Psoas muscle (tissue), 8 donors: Measurements from ENCODE around the gene ORAI2. TPM values are rescaled to one million over a fixed set of nuclear protein-coding genes. Genes with fewer than 3 reads are reported as not detected.
A peak's percentile ranks its signal among the peaks of the same experiment; 100 is the strongest.
"Not testable (repeated sequence)": the region's sequence is repeated elsewhere in the genome, so short reads cannot be mapped to it uniquely, and the experiment has no call there.

Experiments used
- ATAC-seq, 4 donors: fragments of 200-7000 bp; cut with Tn5 transposase; one replicate each; pipeline ENCODE4 v1.9.1; 2020; ENCODE audit warnings: moderate library complexity in 3 of 4, mild to moderate bottlenecking in 2 of 4
- DNase-seq, 2 donors: peaks; one replicate each; pipeline ENCODE4 v3.0.0-alpha.2; 2020
- H3K27ac ChIP-seq: fragments of 200-600 bp; one replicate; pipeline ENCODE4 v1.8.0; 2022
- H3K27me3 ChIP-seq, 3 donors: fragments of 200-600 bp in 1 of 3; one replicate each; pipeline versions ENCODE4 v1.6.1 to v1.8.0; 2013 to 2022; ENCODE audit warnings: low read length in 2 of 3, mild to moderate bottlenecking in 2 of 3, moderate library complexity in 1 of 3; ENCODE audit not compliant: insufficient read depth in 3 of 3
- H3K36me3 ChIP-seq, 2 donors: fragments of 200-600 bp in 1 of 2; one replicate each; pipeline versions ENCODE4 v1.6.1 to v1.8.0; 2013 to 2022; ENCODE audit warnings: low read depth in 1 of 2, mild to moderate bottlenecking in 1 of 2, moderate library complexity in 1 of 2; ENCODE audit not compliant: insufficient read depth in 1 of 2
- H3K4me1 ChIP-seq: fragments of 200-600 bp; one replicate; pipeline ENCODE4 v1.8.0; 2022
- H3K4me3 ChIP-seq: fragments of 200-600 bp; one replicate; pipeline ENCODE4 v1.8.0; 2022; ENCODE audit warnings: mild to moderate bottlenecking
- H3K9me3 ChIP-seq: fragments of 200-600 bp; one replicate; pipeline ENCODE4 v1.8.0; 2022
- WGBS, 3 donors: extraction: QIAGEN DNeasy Blood & Tissue Kit; methylation state at CpG; one replicate each; pipeline versions ENCODE4 v1.1.6 to v1.1.7; 2013; 5-methylcytosine and 5-hydroxymethylcytosine counted together
- intact Hi-C, 2 donors: fragments of 100-400 bp; cut with DNase I; formaldehyde crosslinking; loops; one replicate each; pipeline versions ENCODE4 v1.11.0 to v1.14.2; 2022
- polyA plus RNA-seq, 3 donors: library from polyadenylated mRNA; stranded (reverse); fragments of 200-250 nt; gene quantifications; one replicate each; pipeline ENCODE4 v1.2.3, GENCODE V29; 2013
- total RNA-seq, 4 donors: library from RNA; stranded (reverse); fragmentation: NEBNext Ultra II Directional in 2 of 4; extraction: Animal tissue kit (Norgen Biotek cat#: 25700) in 2 of 4; gene quantifications; one replicate each; pipeline versions ENCODE4 v1.2.1 to v1.2.4, GENCODE V29; 2021 to 2023
- donor health status: healthy with polysubstance abuse.
- donor health status: DM: no; HTN: no; CAD: no; lungs with moderate emphysema.
- donor health status: Bipolar disorder and iron deficiency.
- donor health status: healthy.
- donor health status: DM: yes; HTN: yes; CAD: no.
- donor health status: DM: no; HTN: no; CAD: no.
- donor health status: DM: no; HTN: no; CAD: no.
- donor health status: DM: yes; HTN: yes; CAD: no.

Gene ORAI2
- total and polyA plus RNA-seq, 7 donors, result 1.3 to 4.4 (median 2.1) TPM

DNA sequence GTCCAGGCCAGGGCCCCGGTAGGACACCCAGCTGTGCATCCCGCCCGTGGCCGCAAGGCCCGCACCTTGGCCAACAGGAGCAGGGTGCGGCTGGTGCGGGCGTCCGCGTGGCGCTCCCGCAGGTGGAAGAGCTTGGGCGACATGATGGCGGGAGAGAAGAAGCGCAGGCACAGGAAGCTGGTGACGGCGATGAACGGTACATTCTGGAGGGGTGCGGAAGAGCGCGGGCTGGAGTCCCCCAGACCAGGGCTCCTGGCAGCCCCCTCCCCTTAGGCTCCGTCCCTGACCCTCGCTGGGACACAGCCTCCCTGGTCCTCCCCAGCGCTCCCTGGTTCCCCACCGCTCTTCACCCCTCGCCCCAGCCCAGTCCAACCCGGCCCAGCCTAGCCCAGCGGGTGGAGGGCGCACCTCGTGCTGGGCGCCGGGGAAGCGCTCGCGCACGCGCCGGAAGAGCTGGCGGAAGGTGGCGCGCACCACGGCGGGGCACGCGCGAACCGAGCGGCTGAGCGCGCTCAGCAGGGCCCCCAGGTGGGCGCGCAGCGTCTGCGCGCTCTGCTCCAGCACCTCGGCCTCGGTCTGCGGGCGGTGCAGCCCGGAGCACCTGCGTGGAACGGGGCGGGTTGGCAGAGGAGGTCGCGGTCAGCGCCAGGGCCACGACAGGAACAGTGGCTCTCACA, 61.2 kb downstream of the ORAI2 start:
- H3K4me3 ChIP-seq, intact Hi-C loops, H3K36me3 ChIP-seq, H3K9me3 ChIP-seq, H3K27me3 ChIP-seq, H3K27ac ChIP-seq, H3K4me1 ChIP-seq, DNase-seq: not testable (repeated sequence)
- ATAC-seq, result peak in 2 of 4 donors; percentile 2 to 9
- no CpG with 5 or more reads among the region's 67 CpGs for WGBS, 3 donors

DNA sequence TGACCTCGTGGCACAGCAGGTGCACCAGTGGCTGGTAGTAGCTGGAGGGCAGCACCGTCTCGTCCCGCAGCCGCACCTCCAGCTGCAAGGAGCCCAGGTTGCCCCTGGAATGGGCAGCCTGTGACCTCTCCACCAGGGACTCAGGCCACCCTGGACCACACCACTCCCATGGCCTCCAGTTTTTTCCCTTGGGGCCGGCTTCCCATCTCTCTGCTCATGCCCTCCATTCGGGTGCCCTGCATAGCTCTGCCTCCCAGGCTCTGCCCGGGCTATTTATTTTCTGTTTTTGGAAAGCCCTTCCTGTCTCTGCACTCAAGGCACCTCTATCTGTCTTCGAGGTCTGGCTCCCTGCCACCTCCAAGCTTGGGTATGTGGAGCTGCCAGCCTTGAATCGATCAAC, 63.5 kb downstream of the ORAI2 start:
- H3K9me3 ChIP-seq, H3K27me3 ChIP-seq, H3K27ac ChIP-seq, DNase-seq, intact Hi-C loops, H3K36me3 ChIP-seq, ATAC-seq, H3K4me1 ChIP-seq, H3K4me3 ChIP-seq: not testable (repeated sequence)
- WGBS, 3 donors, result 43 to 54% (median 52%) methylated on average over 3 of the region's 10 CpGs

DNA sequence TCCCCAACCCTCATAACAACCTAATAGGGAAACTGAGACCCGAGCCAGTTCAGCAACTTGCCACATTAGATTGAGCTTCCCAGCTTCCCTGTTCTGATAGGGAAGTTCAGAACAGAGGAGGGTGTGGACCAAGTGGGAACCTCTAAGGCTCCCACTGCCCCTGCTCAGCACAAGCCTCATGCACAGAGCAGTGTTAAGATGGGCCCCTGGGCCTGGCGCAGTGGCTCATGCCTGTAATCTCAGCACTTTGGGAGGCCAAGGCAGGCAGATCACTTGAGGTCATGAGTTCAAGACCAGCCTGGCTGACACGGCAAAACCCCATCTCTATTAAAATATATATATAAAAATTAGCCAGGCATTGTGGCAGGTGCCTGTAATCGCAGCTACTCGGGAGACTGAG, 63.9 kb downstream of the ORAI2 start:
- H3K27ac ChIP-seq, H3K27me3 ChIP-seq, H3K4me3 ChIP-seq, H3K9me3 ChIP-seq, ATAC-seq, H3K36me3 ChIP-seq, H3K4me1 ChIP-seq, intact Hi-C loops: not testable (repeated sequence)
- whole genome bisulfite sequencing, 3 donors, result 73 to 100% (median 82%) methylated on average over 1 of the region's 5 CpGs
- peak; percentile 4 to 37 for DNase-seq

DNA sequence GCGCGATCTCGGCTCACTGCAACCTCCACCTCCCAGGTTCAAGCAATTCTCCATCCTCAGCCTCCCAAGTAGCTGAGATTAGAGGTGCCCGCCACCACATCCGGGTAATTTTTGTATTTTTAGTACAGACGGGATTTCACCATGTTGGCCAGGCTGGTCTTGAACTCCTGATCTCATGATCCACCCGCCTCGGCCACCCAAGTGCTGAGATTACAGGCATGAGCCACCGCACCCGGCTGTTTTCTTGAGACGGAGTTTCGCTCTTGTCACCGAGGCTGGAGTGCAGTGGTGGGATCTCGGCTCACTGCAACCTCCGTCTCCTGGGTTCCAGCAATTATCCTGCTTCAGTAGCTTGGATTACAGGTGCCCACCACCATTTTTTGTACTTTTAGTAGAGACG, 64.9 kb downstream of the ORAI2 start:
- H3K27ac ChIP-seq, H3K4me3 ChIP-seq, DNase-seq, H3K9me3 ChIP-seq, ATAC-seq, H3K27me3 ChIP-seq, H3K4me1 ChIP-seq, H3K36me3 ChIP-seq, intact Hi-C loops: not testable (repeated sequence)
- 85 to 96% (median 89%) methylated on average over 7 to 11 of the region's 16 CpGs for WGBS, 3 donors

DNA sequence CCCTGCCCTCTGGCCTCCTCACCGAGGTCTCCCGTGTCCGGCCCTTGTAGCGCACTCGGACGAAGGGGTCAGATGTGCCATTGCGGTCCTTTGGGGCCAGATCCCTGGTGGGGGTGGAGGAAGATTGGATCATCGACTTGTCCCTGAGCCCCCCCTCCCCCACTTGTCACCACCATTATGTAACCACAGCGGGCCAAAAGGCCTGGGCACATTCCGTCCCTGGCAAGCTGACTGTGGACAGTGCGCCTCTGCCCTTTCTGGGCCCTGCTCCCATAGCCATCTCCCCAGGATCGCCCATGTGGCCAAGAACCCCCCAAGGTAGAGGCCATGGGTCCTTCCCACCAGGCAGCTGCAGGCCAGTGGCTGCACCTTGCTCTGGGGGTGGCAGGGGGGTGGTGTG, 69.8 kb downstream of the ORAI2 start:
- H3K27me3 ChIP-seq, H3K27ac ChIP-seq, H3K9me3 ChIP-seq, H3K36me3 ChIP-seq, intact Hi-C loops, DNase-seq, H3K4me3 ChIP-seq, H3K4me1 ChIP-seq: not testable (repeated sequence)
- peak; percentile 65 to 74 (median 74) for ATAC-seq
- WGBS, 3 donors, result no CpG with 5 or more reads among the region's 12 CpGs

GRCh38 chr7:102505298-102506185, 72.2 kb downstream of the ORAI2 start:
- H3K27ac ChIP-seq, result peak overlapping the region; percentile 85
- intact Hi-C loops, H3K9me3 ChIP-seq, H3K36me3 ChIP-seq, H3K4me1 ChIP-seq, H3K4me3 ChIP-seq, H3K27me3 ChIP-seq: not testable (repeated sequence)
- ATAC-seq, result peak; percentile 79 to 81 (median 80)
- DNase-seq, result peak in 1 of 2 donors; percentile 2
- 64 to 80% (median 68%) methylated on average over 5 of the region's 24 CpGs for WGBS, 3 donors

Other genes with a start within 250 kb of the ORAI2 start
- gene SH2B2, start 146.7 kb upstream of the ORAI2 start, total RNA-seq, result 10 to 100 TPM; 26.2 to 36.3 (median 29.0) TPM
- gene SH2B2, start 146.7 kb upstream of the ORAI2 start, polyA plus RNA-seq, result 10 to 100 TPM; 13.1 to 27.3 (median 18.6) TPM
- not detected for gene SPDYE6, start 77.1 kb upstream of the ORAI2 start, total RNA-seq
- gene SPDYE6, start 77.1 kb upstream of the ORAI2 start, polyA plus RNA-seq, result under 1 TPM; 0.05 to 0.08 (median 0.08) TPM
- 10 to 100 TPM in 3 of 4 donors, 1 to 10 TPM in 1; 9.7 to 20.1 (median 13.2) TPM for gene PRKRIP1, start 37.2 kb upstream of the ORAI2 start, total RNA-seq
- gene PRKRIP1, start 37.2 kb upstream of the ORAI2 start, polyA plus RNA-seq, result 10 to 100 TPM; 13.1 to 20.4 (median 15.9) TPM
- 1 to 10 TPM; 2.7 to 8.2 (median 6.5) TPM for gene ALKBH4, start 31.3 kb downstream of the ORAI2 start, total RNA-seq
- 10 to 100 TPM in 1 of 3 donors, 1 to 10 TPM in 2; 8.4 to 11.1 (median 8.6) TPM for gene ALKBH4, start 31.3 kb downstream of the ORAI2 start, polyA plus RNA-seq
- 10 to 100 TPM; 10.4 to 15.6 (median 12.5) TPM for gene LRWD1, start 31.4 kb downstream of the ORAI2 start, total RNA-seq
- 10 to 100 TPM; 19.6 to 40.9 (median 27.2) TPM for gene LRWD1, start 31.4 kb downstream of the ORAI2 start, polyA plus RNA-seq
- gene POLR2J, start 45.3 kb downstream of the ORAI2 start, total RNA-seq, result 100 to 1,000 TPM in 1 of 4 donors, 10 to 100 TPM in 3; 55.9 to 101 (median 68.2) TPM
- gene POLR2J, start 45.3 kb downstream of the ORAI2 start, polyA plus RNA-seq, result 100 to 1,000 TPM; 115 to 229 (median 166) TPM
- gene RASA4B, start 84.2 kb downstream of the ORAI2 start, total RNA-seq, result 100 to 1,000 TPM in 1 of 4 donors, 10 to 100 TPM in 3; 85.1 to 139 (median 88.8) TPM
- gene RASA4B, start 84.2 kb downstream of the ORAI2 start, polyA plus RNA-seq, result 100 to 1,000 TPM in 1 of 3 donors, 10 to 100 TPM in 2; 29.5 to 116 (median 49.0) TPM
- 10 to 100 TPM in 1 of 4 donors, 1 to 10 TPM in 3; 1.7 to 11.1 (median 4.3) TPM for gene UPK3BL2, start 110.1 kb downstream of the ORAI2 start, total RNA-seq
- 1 to 10 TPM in 2 of 3 donors, under 1 TPM in 1; 0.88 to 6.2 (median 2.4) TPM for gene UPK3BL2, start 110.1 kb downstream of the ORAI2 start, polyA plus RNA-seq
- gene SPDYE2, start 117.7 kb downstream of the ORAI2 start, total RNA-seq, result not detected
- gene SPDYE2, start 117.7 kb downstream of the ORAI2 start, polyA plus RNA-seq, result under 1 TPM; 0.05 to 0.13 (median 0.10) TPM
- 10 to 100 TPM in 2 of 4 donors, 1 to 10 TPM in 2; 9.3 to 14.6 (median 11.1) TPM for gene POLR2J3, start 139.0 kb downstream of the ORAI2 start, total RNA-seq
- gene POLR2J3, start 139.0 kb downstream of the ORAI2 start, polyA plus RNA-seq, result 10 to 100 TPM; 35.4 to 85.3 (median 46.0) TPM
- 100 to 1,000 TPM; 185 to 266 (median 193) TPM for gene RASA4, start 183.2 kb downstream of the ORAI2 start, total RNA-seq
- 100 to 1,000 TPM in 2 of 3 donors, 10 to 100 TPM in 1; 83.1 to 270 (median 107) TPM for gene RASA4, start 183.2 kb downstream of the ORAI2 start, polyA plus RNA-seq
- 1 to 10 TPM; 1.9 to 8.0 (median 6.8) TPM for gene UPK3BL1, start 209.2 kb downstream of the ORAI2 start, total RNA-seq
- gene UPK3BL1, start 209.2 kb downstream of the ORAI2 start, polyA plus RNA-seq, result 10 to 100 TPM; 11.7 to 18.3 (median 14.6) TPM
- gene SPDYE2B, start 216.7 kb downstream of the ORAI2 start, total RNA-seq, result not detected
- not detected for gene SPDYE2B, start 216.7 kb downstream of the ORAI2 start, polyA plus RNA-seq
- gene POLR2J2, start 238.1 kb downstream of the ORAI2 start, total RNA-seq, result 1 to 10 TPM; 1.4 to 5.0 (median 3.3) TPM
- 1 to 10 TPM; 1.3 to 1.9 (median 1.6) TPM for gene POLR2J2, start 238.1 kb downstream of the ORAI2 start, polyA plus RNA-seq